ENCODE measurements around the gene TMEM258. TPM values are rescaled to one million over a fixed set of nuclear protein-coding genes. Genes with fewer than 3 reads are reported as not detected.

TMEM258 gene
- total RNA-seq, 1 experiment from 2014 or later = 87.6 TPM

DNA sequence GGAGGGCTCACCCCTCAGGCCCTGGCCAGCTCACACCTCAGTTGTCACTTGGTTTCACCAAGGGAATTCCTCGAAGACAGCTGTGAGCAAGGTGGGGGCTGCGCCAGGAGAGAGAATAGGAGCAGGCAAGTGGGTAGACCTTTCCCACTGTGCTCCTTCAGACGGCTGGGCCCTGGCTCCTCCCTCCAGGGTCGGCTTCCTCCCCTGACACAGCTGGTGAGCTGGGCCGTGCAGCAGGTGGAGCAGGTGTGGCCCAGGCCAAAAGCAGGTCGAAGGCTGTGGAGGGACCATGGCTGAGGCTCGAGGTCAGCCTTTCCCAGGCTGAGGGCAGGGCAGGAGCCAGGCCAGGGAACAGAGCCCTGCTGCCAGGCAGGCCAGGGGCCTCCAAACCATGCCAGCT, 52.4 kb downstream of the TMEM258 start:
- no peak for DNase-seq (ENCODE audit: low read depth)

DNA sequence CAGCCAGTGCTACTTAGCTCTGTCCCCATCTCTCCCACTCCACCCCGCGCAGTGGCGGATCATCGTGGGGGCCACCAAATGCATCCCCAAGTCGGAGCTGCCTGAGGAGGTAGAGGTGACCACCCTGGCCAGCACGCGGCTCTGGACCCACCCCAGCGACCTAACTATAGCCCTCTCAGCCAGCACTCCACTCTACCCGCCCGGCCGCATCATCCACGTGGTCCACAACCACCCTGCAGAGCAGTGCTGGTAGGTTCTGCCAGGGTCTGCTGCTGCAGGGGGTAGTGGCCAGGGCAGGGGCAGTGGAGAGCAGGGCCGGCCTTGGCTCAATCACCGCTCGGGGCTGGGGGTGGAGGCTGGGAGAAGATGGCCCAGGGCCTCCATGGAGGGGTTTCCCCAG, 53.0 kb downstream of the TMEM258 start:
- no peak for DNase-seq (ENCODE audit: low read depth)

Other genes with a start within 250 kb of the TMEM258 start
- 0.10 and 0.22 TPM in 2 replicates for gene SYT7, start 211.5 kb downstream of the TMEM258 start, total RNA-seq (2014; rRNA removed; shearing (Covaris generic))
- 1.4 and 3.3 TPM in 2 replicates for gene DAGLA, start 112.2 kb downstream of the TMEM258 start, total RNA-seq (2014; rRNA removed; shearing (Covaris generic))
- 4.3 and 5.0 TPM in 2 replicates for gene MYRF, start 40.0 kb downstream of the TMEM258 start, total RNA-seq (2014; rRNA removed; shearing (Covaris generic))
- gene FEN1, start 312 bp upstream of the TMEM258 start, total RNA-seq (2014; rRNA removed; shearing (Covaris generic)) = 106 and 150 TPM in 2 replicates
- gene FADS1, start 24.4 kb upstream of the TMEM258 start, total RNA-seq (2014; rRNA removed; shearing (Covaris generic)) = 57.7 and 69.5 TPM in 2 replicates
- 224 and 254 TPM in 2 replicates for gene FADS2, start 35.7 kb upstream of the TMEM258 start, total RNA-seq (2014; rRNA removed; shearing (Covaris generic))
- 82.9 and 102 TPM in 2 replicates for gene FADS3, start 98.9 kb upstream of the TMEM258 start, total RNA-seq (2014; rRNA removed; shearing (Covaris generic))
- 0.12 and 1.4 TPM in 2 replicates for gene RAB3IL1, start 125.0 kb upstream of the TMEM258 start, total RNA-seq (2014; rRNA removed; shearing (Covaris generic))
- gene BEST1, start 157.8 kb upstream of the TMEM258 start, total RNA-seq (2014; rRNA removed; shearing (Covaris generic)) = 0.05 and 0.96 TPM in 2 replicates
- gene FTH1, start 175.0 kb upstream of the TMEM258 start, total RNA-seq (2014; rRNA removed; shearing (Covaris generic)) = 645 and 948 TPM in 2 replicates